ENCODE measurements around the gene SLC36A2.

Gene SLC36A2

GRCh38 chr5:151281001-151281639 is 66.2 kb downstream of the SLC36A2 start:
- no peak for DNase-seq

- no peak for DNase-seq
Measured at GRCh38 chr5:151280443-151280842, 66.9 kb downstream of the SLC36A2 start.

GRCh38 chr5:151278845-151279244 is 68.5 kb downstream of the SLC36A2 start:
- no peak for DNase-seq

- no peak for DNase-seq
Measured at GRCh38 chr5:151275803-151276202, 71.6 kb downstream of the SLC36A2 start.

GRCh38 chr5:151274666-151275065 is 72.7 kb downstream of the SLC36A2 start:
- no peak for DNase-seq

GRCh38 chr5:151271336-151271735 is 76.0 kb downstream of the SLC36A2 start:
- no peak for DNase-seq

- DNase-seq = no peak
Measured at GRCh38 chr5:151270599-151270998, 76.8 kb downstream of the SLC36A2 start.

- DNase-seq = no peak
Measured at GRCh38 chr5:151267491-151268260, 79.7 kb downstream of the SLC36A2 start.

All from hematopoietic multipotent progenitor cell treated with erythropoietin and hydrocortisone succinate and interleukin-3 and kit ligand, for 6 days (in vitro differentiated cells).